SKM-1 treated with dmso at 0.1 percent for 144 hours (cell line): Measurements from ENCODE around the gene ZNF281.
"Not testable (repeated sequence)": the region's sequence is repeated elsewhere in the genome, so short reads cannot be mapped to it uniquely, and the experiment has no call there.

Source experiments
- DNase-seq: peaks from one replicate; lab custom pipeline; 2025; ENCODE audit not compliant: unreplicated experiment; lab: John Stamatoyannopoulos, UW

Gene ZNF281

DNA sequence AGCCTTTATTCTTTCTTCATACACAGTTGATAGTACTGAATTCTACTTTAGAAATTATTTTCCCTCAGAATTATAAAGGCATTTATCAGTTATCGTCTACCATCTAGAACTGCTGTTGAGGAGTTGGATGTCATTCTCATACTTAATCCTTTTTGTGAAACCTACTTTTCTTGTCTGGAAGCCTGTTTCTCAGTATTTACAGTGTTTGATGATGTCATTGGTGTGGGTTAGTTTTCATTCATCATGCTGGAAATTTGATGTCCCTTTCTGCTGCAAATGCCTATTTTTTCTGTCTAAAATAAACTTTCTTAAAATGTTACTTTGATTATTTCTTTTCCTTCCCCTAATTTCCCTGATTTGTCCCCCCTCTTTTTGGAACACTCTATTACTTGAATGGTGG lies 22.8 kb upstream of the ZNF281 start:
- DNase-seq = no peak

GRCh38 chr1:200429221-200429751 lies 19.4 kb upstream of the ZNF281 start:
- no peak for DNase-seq

DNA sequence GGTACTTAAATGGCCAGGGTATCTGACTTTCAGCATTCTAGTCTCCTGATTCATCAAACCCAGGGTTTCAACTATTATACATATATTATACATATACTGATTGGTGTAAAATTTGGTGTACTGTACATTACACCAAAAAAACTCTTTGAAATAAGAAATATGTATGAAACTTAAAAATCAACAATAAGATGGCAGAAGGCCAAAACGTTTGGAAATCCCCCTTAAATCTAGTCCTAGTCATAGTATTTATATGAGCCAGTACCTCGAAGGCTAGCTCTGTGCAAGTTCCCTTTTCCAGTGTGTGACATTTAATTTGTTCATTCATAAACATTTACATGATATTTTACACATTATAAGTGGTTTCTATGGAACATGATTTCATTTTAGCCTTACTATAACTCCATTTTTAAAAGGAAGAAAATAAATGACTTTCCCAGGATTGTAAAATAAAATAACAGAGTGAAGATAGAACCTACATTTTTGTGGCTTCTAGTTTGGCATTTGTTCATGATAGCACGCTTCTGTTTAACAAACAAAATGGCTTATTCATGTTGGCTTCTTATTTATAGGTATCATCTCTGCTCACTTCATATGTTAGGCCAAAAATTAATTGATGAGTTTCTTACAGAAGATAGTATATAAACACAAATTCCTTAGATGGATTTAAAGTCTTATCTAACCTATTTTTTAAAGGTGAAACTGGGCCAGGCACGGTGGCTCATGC lies 18.8 kb upstream of the ZNF281 start:
- DNase-seq = no peak

DNA sequence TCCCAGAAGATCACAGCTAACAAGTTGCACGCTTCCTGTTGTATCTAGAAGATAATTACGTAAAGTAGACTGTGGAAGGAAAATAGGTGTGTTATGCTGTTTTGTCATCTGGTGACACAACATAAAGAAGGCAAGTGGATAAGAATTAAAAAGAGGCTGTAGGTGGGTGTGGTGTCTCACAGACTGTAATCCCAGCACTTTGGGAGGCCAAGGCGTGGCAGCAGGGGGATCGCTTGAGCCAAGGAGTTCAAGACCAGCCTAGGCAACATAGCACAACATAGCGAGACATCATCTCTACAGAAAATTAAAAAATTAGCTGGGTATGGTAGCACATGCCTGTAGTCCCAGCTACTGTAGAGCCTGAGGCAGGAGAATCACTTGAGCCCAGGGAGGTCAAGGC lies 17.9 kb upstream of the ZNF281 start:
- no peak for DNase-seq

GRCh38 chr1:200426196-200426595 lies 16.4 kb upstream of the ZNF281 start:
- no peak for DNase-seq

DNA sequence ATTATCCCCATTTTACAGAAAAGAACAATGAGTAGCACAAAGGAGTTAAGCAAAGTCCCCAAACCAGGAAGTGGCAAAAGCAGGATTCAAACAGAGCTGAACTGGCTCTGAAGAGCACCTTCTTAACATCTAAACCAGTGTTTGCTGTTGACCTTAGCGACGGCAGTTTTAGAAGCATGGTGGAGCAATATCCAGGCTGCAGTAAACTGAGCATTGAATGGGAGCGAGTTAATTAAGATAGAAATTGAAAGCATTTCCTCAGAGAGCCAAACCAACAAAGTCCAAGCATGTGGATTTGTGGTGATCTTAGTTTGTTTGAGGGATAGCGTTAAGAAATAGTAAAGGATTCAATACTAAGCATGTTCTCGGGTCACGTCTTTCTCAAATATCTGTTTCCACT lies 13.4 kb upstream of the ZNF281 start:
- DNase-seq = no peak

DNA sequence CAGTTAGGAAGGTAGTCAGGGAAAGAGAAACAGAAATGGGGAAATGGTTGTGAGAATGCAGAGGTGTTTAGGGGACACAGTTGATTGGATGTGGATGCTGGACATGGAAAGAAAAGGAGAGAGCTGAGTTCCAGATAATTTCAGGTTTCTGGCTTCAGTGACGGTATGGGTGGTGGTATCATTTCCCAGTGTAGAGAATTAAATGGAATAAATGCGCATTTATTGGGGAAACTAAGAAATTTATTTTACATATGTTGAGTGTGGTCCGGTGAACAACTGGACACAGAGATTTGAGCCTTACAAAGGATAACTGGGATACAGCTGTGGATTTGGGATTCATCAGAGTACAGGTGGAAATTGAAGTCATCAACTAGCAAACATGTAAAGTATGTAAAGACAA lies 12.4 kb upstream of the ZNF281 start:
- no peak for DNase-seq

- DNase-seq = no peak
Observed at GRCh38 chr1:200415789-200416593, 6.2 kb upstream of the ZNF281 start.

- no peak for DNase-seq
Observed at GRCh38 chr1:200415227-200415626, 5.4 kb upstream of the ZNF281 start.

DNA sequence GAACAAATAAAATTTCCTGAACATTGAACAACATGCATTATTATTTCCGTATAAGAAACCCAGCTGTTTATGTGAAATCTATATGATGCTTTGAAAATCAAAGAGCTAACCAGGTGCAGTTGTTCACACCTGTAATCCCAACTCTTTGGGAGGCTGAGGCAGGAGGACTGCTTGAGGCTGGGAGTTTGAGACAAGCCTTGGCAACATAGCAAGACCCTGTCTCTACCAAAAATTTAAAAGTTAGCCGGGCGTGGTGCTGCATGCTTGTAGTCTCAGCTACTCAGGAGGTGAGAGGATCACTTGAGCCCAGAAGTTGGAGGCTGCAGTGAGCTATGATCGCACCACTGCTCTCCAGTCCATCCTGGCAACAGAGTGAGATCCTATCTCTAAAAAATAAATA lies 4.8 kb upstream of the ZNF281 start:
- DNase-seq = no peak

DNA sequence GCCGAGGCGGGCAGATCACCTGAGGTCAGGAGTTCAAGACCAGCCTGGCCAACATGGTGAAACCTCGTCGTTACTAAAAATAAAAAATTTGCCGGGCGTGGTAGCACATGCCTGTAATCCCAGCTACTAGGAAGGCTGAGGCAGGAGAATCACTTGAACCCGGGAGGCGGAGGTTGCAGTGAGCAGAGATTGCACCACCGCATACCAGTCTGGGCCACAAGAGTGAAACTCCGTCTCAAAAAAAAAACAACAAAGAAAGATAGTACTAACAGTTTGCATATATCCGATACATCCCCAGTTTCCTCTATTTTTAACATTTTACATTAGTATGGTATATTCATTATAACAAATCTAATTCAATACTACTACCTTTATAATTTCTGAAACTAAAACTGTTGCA lies 3.9 kb upstream of the ZNF281 start:
- not testable (repeated sequence) for DNase-seq

DNA sequence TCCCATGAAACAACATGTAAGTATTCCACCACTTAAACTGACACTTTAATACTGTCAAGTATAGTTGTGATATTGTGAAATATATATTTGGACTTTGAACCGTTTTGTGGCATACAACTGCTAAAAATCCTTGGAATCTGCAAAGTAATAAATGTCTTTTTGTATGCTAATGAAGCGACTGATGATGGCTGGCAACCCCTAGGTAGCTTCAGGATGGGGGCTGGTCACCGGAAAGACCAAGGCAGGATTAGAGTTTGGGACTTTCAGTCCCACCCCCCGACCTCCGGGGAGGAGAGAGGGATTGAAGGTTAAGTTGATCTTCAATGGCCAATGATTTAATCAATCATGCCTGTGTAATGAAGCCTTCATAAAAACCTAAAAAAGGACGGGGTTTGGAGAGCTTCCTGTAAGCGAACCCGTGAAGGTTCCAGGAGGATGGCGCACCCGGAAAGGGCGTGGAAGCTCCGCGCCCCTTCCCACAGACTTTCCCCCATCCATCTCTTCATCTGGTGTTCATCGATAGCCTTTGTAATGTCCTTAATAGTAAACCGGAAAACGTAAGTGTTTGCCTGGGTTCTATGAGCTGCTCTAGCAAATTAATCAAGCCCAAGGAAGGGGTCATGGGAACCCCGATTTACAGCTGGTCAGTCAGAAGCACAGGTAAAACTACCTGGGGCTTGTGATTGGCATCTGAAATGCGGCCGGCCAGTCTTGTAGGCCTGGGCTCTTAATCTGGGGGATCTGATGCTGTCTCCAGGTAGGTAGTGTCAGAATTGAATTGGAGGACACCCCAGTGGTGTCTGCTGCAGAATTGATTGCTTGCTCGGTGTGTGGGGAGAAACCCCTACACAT lies 1.8 kb upstream of the ZNF281 start:
- no peak for DNase-seq

- DNase-seq = no peak
Observed at GRCh38 chr1:200410566-200410878, 686 bp upstream of the ZNF281 start.

GRCh38 chr1:200409203-200409760 lies 554 bp downstream of the ZNF281 start:
- no peak for DNase-seq

GRCh38 chr1:200406161-200406797 lies 3.6 kb downstream of the ZNF281 start:
- DNase-seq = no peak

DNA sequence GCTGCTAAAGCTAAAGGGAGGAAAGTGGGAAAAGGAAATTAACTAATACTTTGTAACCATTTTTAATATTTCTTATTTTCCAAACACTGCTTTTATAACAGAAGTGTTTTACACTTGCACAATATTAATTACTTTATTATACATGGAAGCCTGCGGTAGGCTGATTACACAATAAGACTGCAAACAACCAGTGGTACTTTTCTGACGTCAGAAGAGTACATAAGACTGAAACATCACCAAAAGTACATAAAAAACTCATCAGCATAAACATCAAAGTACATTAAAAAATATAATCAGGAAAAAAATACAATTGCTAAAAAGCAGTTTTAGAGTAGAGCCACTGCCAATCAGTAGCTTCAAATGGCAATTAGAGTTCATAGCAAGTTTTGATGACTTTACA lies 4.6 kb downstream of the ZNF281 start:
- DNase-seq = no peak

DNA sequence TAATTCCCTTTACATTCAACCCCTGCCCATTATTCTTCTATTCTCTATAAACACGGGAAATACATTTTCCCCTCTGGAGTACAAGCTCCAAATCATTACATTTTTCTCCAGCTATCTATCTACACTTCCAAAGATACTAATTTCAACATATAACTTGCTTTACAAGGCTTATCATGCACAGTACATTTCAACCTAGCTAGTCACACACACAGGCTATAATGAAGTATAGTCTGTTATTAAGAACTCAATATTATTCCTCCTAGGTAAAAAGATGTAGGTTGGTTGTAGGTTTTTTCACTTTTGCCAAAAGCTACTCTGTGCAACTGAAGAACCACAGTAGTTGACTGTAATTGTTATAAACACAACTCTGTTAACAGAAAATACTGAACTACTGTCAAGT lies 8.1 kb downstream of the ZNF281 start:
- DNase-seq = no peak

DNA sequence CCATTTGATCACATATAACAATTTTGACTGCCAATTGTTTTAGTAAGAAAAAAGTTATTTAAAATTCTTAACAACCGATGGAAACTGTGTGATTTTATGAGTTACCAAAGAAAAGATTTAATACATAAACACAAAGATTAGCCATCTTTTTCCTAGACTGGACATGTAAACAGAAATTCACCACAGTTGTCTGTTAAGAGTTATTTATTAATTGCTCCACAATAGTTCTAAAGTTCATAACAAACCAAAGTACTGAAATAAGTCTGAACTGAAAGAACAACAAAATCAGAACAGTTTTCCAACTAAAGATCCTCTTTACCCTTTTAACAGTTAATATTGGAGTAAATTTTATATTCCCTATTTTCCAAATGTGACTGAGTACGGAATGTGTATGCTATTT lies 8.6 kb downstream of the ZNF281 start:
- DNase-seq = no peak

- DNase-seq = no peak
Observed at GRCh38 chr1:200400556-200400955, 9.3 kb downstream of the ZNF281 start.

GRCh38 chr1:200399860-200400259 lies 10.0 kb downstream of the ZNF281 start:
- DNase-seq = no peak

DNA sequence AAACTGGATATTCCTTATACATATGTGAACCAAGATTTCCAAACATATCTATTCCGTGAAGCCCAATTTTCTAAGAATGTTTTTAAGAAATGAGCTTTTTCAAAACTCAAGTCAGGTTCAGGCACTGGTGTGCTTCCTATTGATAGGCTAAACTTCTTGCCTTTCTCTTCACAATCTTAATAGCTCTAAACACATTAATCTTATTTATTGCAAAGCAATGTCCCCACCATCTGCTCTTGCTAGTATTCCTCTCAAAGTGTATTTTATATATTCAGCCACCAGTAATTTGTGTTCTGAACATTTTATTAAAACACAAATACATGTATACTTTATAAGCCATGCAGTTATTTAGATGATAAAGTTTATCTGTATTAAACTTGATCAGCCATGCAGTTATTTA lies 11.5 kb downstream of the ZNF281 start:
- no peak for DNase-seq
